Uterus (tissue), 2 donors: ENCODE results near the gene NINL.

ENCODE experiments used
- CTCF ChIP-seq, 4 experiments: fragments of 200-600 bp in 2 of 4; fragments of 450-650 bp in 2 of 4; sonication (generic) in 2 of 4; IDR thresholded peaks; one replicate each; pipeline ENCODE4 v1.5.1; 2016 to 2019; ENCODE audit warnings: antibody characterized with exemption in 4 of 4, mild to moderate bottlenecking in 2 of 4, moderate library complexity in 1 of 4
- POLR2A ChIP-seq, 2 donors: fragments of 450-650 bp; IDR thresholded peaks; one replicate each; pipeline ENCODE4 v1.6.1; 2016; ENCODE audit warnings: antibody characterized with exemption in 2 of 2, mild to moderate bottlenecking in 1 of 2, moderate library complexity in 1 of 2

- TF ChIP-seq CTCF (IDR thresholded peaks at IDR 0.05) (no peak), POLR2A (IDR thresholded peaks at IDR 0.05) (no peak)
Observed at GRCh38 chr20:25447671-25448070, 137.7 kb downstream of the NINL start.
